ENCODE measurements around the gene SOX2.

The SOX2 gene

DNA sequence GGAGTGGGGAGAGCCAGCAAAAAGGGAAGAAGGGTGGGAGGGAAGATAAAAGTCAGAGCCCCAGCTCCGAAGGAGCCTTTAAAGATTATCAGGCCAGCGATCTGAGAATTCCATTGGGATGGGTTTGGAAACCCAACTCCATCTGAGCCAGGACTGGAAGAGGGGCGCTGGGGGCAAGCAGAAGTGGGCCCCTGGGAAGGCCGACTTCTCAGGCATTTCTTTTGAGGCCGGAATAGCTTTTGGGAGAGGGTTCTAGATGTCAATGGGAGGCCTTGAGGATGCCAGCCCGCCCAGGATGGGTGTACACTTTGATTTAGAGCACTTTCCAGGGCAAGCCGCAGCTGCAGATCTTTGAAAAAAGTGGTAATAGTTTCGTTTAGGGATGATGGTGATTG is 6.6 kb upstream of the SOX2 start:
- DNase-seq = no peak

DNA sequence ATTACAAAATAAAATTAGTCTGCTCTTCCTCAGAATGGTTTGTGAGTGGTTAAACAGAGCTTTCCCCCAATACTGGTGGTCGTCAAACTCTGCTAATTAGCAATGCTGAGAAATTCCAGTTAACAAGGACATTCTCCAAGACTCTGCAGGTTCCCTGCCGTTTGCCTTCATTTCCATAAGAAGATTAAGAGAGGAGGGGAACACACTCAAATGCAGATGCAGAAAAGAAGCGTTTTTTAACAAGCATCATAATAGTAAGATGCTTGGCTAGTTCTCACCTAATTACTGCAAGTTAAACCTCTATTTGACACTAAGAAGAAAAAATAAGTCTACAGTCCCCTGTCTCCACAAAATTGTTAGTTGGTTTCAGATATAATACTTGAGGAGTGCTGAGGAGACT is 3.7 kb upstream of the SOX2 start:
- DNase-seq = no peak

DNA sequence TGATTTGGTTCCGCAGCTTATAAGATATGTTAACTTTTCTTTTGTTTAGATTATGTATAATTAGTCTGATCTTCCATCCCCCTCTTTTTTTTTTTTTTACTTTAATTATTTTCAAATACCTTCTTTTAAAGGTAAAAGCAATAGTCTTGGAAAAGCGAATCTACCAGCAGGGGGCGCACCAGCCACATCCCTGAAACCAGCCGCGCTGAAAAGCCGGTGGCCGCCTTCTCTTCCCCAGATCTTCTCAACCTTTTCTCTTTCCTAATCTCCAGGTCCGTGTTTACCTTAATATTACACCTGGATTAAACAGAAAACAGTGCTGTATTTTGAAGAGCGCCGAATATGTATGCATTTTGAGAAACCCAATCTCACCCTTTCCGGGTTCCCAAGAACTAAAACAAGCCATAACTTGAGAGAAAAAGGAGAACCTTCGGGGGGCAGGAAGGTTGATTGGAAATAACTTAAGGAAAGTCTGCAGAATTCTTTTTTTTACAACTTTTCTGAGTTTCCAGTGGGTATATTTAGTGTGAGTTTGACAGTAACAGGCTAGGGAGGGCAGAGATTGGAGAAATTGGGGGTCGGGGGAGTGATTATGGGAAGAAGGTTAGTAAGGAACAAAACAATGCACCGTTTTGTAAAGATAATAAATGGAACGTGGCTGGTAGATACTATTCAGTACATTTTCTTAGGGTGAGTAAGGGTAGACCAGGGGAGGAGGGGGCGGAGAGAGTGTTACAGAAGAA is 2.0 kb upstream of the SOX2 start:
- DNase-seq = peak; percentile 27 to 55

DNA sequence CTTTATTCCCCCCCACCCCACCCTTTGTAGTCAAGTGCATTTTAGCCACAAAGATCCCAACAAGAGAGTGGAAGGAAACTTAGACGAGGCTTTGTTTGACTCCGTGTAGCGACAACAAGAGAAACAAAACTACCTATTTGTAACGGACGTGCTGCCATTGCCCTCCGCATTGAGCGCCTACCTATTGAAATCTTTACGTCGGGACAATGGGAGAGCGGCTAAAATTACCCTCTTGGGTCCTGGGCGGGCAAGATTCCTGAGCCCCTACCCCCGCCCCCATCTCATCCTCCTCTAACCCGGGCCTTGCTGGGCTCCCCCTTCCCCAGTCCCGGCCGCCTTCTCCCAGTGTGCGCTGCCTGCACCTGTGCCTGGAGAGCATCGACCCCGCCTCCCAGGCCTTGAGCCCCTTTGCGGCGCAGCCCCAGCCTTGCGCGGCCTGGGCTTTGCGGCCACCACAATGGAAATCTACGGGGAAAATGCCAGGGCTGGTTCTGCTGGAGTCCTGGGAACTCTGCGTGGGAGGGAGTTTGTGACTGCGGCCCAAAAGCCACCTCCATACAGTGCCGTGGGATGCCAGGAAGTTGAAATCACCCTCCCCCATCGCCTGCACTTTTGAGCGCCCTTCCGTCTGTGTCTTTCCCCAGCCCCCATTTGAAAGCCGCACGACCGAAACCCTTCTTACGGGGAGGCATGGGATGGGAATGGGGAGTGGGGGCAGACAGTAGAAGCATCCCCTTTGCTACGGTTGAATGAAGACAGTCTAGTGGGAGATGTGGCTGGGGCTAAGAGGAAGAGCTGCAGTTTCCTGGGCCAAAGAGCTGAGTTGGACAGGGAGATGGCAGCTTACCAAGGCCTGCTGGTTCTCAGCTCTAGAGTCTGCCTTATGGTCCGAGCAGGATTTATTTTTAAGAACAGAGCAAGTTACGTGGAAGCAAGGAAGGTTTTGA is 1.1 kb upstream of the SOX2 start:
- no peak for DNase-seq

DNA sequence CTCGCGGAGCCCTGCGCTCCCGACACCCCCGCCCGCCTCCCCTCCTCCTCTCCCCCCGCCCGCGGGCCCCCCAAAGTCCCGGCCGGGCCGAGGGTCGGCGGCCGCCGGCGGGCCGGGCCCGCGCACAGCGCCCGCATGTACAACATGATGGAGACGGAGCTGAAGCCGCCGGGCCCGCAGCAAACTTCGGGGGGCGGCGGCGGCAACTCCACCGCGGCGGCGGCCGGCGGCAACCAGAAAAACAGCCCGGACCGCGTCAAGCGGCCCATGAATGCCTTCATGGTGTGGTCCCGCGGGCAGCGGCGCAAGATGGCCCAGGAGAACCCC is 464 bp downstream of the SOX2 start:
- no peak for DNase-seq

DNA sequence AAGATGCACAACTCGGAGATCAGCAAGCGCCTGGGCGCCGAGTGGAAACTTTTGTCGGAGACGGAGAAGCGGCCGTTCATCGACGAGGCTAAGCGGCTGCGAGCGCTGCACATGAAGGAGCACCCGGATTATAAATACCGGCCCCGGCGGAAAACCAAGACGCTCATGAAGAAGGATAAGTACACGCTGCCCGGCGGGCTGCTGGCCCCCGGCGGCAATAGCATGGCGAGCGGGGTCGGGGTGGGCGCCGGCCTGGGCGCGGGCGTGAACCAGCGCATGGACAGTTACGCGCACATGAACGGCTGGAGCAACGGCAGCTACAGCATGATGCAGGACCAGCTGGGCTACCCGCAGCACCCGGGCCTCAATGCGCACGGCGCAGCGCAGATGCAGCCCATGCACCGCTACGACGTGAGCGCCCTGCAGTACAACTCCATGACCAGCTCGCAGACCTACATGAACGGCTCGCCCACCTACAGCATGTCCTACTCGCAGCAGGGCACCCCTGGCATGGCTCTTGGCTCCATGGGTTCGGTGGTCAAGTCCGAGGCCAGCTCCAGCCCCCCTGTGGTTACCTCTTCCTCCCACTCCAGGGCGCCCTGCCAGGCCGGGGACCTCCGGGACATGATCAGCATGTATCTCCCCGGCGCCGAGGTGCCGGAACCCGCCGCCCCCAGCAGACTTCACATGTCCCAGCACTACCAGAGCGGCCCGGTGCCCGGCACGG is 991 bp downstream of the SOX2 start:
- no peak for DNase-seq

DNA sequence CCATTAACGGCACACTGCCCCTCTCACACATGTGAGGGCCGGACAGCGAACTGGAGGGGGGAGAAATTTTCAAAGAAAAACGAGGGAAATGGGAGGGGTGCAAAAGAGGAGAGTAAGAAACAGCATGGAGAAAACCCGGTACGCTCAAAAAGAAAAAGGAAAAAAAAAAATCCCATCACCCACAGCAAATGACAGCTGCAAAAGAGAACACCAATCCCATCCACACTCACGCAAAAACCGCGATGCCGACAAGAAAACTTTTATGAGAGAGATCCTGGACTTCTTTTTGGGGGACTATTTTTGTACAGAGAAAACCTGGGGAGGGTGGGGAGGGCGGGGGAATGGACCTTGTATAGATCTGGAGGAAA is 1.5 kb downstream of the SOX2 start:
- DNase-seq = no peak

DNA sequence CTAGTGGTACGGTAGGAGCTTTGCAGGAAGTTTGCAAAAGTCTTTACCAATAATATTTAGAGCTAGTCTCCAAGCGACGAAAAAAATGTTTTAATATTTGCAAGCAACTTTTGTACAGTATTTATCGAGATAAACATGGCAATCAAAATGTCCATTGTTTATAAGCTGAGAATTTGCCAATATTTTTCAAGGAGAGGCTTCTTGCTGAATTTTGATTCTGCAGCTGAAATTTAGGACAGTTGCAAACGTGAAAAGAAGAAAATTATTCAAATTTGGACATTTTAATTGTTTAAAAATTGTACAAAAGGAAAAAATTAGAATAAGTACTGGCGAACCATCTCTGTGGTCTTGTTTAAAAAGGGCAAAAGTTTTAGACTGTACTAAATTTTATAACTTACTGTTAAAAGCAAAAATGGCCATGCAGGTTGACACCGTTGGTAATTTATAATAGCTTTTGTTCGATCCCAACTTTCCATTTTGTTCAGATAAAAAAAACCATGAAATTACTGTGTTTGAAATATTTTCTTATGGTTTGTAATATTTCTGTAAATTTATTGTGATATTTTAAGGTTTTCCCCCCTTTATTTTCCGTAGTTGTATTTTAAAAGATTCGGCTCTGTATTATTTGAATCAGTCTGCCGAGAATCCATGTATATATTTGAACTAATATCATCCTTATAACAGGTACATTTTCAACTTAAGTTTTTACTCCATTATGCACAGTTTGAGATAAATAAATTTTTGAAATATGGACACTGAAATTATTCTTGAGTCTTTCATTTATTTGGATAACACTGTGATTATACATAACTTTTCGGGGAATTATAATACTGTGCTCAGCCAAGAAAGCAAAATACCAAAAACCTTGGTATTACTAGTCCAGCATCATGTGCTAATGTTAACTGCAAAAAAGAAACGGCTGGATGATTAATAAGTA is 2.2 kb downstream of the SOX2 start:
- DNase-seq = no peak

DNA sequence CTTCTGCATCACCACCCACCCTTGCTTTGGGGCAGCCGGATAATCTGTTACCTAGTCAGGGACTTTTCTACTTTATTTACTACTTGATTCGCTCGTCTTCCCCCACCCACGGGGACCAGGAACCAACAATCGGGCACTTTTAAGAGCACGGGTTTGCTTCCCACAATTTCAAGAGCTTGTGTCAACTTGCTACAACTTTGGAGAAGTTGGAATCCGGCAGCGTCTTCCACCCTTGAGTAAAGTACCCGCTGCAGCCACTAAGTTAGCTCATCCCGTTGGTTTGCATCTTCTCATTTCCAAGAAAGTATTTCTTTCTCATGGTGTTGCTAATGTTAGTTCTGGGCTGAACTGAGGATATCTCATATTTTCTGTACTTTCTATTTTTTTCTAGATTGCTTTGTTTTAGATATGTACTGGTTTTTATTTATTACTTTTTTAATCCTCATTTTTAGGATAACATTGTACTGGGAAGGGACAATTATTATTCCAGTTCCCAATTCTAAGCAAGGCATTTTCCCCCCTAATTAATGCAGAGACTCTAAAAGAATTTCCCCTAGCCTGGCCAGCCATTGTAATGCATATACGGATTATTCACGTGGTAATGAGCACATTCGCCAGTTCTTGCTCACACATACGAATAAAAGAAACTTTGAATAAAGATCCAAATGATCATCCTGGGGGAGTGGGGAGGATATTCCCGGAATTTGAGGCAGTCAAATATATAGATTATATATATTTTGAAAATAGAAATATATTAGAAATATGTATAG is 4.0 kb downstream of the SOX2 start:
- no peak for DNase-seq

DNA sequence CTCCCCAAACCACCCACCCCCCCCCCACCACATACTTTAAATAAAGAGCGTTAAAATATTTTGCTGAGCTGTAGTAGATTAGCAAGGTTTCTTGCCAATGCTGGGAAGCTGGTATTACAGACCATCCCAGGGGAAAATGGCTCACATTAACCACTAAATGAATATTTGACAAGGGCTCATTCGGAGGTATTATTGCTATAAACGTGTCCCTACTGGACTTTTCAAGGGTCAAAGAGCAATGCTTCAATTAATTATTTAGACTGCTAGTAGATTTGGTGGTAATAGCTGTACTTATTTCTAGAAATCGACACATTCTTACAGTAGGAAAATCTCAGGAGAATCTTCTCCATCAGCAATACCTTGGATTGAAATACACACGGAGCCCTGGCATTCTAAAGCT is 5.2 kb downstream of the SOX2 start:
- no peak for DNase-seq

DNA sequence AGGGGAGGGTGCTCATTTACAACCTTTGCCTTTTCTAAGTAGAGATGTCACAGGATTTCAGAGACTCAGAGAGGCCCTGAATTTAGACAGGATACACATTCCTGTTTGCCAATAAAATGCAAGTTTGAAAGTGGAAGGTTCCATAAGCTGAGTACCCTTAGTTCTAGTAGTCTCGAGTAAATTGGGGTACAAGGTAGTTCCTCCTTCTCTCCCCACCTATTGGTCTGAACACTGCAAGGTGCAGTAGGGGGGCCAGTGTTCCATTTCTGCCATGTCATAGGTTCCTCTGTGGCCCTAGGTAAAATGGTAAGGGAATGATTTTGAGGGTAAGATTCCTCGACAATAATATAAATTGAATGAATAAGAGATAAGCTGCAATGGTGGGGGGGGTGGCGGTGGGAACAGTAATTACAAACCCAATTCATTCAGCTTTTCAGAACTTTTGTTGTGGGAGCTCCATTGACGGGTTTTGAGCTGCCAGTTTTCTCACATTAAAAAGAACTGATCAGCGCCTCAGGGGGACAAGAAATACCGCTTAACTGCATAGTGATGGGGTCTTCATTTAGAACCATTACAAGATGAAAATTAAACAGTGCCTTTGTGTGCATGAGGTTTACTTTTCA is 5.9 kb downstream of the SOX2 start:
- no peak for DNase-seq

DNA sequence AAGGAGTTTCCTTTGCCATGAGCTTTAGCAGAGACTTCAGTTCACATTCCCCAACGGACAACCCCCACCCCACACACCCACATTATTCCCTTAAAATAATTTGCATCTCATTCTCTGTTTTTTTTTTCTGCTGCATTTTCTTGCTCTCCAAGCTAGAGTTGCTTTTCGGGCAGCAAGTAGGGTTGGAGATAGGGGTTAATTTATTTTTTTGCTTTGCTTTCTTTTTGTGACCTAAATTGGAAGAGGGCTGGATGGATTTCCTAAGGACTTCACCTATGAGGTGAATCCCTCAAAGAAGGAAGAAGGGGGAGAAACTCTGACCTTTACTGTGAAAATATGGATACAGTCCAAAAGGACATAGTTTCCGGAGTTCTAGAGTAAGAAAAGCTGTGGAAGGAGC is 6.6 kb downstream of the SOX2 start:
- no peak for DNase-seq

DNA sequence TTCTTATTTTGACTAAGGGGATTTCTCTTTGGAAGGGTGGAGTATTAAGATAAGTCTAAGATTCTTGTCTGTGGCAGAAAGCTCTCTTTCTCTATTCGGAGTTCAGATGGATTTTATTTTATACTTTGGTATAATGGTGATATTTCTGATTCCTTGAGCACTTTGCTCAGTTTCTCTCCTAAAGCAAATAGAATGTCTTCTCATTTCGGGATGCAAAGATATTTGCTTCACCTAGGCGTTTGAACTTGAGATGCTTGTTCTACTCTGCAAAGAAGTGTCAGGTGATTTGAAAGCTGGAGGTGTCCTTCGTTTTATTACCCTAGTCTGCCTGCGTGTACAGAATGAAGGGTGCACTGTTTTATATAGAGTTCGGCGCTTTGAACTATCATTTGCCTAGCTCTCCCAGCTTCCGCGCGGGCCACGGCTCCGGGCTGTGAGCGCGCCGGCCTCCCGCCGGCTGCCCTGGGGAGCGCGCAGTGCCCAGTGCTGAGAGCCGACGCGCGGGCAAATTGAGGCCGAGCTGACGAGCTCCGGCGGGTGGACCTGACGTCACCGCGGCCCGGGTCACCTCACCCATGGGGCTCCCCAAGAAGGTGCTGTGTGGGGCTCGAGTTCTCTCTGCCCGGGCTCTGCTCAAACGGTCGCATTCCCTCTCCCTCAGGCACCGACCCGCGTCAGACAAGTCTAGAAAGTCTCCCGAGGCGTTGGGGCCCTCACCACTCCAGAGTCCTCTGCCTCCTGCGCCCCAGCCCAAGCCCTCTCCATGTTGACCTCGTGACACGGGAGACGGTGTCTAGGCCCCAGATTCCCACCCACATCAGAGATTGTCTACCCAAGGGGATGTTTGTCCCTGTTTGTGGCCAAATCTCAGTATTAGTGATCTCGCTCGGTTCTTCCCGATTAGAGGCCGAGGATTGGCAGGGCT is 7.5 kb downstream of the SOX2 start:
- no peak for DNase-seq

DNA sequence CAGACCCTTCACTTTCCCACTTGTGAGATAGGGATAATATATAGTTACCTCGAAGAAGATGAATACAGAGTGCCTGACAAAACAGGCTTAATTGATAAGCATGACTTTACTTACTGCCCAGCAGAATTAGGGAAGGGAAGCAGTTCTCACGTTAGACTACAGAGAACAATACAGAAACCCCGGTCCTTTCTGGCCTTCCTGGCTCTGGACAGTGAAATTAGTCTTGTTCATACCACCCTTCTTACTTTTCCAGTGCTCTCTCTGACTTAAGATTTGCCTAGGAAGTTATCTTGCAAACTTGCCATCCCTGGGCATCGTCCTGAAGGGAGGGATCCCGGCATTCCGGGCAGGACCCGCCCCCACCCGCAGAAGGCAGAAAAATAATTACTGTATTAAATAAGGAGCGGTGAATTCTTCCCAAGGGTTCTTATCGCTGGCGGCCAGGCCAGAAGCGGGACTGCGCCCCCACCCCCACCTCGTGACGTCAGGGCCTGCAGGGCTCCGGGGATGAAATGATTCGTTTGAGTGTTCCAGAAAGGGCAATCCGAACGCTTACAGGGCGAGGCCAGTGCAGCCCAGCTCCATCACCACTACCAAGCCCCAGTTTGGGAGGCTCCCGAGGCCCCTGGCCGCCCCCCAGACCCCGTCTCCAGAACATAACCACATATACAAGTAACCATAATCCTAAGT is 8.4 kb downstream of the SOX2 start:
- DNase-seq = no peak

DNA sequence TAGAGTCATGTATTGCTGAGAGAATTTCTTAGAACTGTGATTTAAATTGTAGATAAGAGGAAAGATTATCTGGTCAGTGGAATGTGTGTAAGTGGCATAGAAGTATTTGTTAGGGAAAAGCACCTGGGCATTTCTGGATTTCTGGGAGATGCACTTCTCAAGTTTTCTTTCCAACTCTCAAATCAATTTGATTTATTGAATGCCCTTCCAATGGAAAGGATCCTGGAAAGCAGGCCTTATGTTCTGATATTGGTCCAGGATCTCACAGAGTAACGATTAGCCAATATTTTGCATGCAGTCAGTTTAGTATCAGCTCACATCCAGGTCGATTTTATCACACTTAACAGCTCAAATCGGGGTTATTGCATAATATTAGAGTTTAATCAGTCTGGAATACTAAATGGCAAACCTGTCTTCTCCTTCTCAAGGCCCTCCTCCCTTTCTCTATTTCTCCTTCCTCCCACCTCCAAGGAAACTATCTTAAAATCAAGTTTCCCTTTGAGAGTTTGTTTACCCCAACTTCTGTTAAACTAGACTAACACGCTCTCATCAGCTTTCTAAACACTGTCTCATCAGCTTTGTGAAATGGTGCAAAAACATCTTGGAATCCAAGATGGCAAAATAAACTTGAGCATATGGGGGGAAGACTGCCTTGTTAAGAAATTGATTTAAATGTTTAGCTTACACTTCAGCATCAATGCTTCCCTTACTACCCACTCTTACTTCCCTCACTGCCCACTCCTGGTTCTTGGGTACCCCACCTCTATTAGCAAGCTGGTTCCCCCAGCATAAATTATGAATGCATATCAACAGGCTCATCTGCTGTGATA is 9.5 kb downstream of the SOX2 start:
- DNase-seq = no peak

DNA sequence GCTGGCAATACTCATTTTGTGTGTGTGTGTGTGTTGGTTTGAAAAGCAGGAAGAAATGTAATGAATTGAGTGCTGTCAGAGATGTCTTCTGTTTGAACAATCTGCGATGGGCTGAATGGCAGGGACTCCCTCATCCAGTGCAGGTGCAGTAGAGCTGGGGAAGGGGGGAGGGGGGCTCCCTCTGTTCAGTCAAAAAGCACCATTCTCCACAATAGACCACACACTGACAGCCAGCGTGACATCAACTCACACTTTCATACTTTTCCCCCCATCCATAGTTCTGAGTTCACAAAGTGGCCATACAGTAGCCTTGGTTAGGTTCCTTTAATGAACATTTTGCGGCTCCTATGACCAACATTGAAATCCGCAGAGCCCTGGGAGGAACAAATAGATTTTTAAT is 10.4 kb downstream of the SOX2 start:
- DNase-seq = no peak

DNA sequence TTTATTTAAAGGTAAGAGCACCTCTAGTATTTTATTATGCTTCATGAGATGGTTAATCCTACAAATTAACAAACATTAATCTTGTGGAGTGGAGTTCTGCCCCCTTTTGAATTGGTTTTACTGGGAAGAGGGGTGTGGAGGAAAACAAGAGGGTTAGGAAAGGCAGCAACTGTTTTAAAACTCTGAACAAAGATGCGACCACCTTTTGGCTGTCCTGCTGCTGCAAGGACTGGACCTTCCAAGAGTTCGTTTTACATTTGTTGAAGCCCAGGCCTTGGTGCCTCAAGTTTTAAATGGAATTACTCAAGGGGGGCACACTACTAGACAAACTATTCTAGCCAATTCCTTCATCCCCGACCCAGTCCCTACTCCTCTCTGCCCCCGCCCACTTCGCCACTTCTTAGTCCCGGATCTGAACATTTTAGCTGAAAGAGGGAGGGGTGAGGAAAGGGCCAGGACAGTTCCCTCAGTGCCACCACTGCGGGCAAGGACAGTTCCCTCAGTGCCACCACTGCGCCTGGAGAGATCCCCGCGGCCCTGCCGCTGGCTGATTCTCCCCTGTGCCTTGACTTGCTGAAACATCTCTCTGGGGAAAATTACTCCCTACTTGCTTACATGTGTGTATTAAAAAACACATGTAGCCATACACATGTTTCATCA is 11.2 kb downstream of the SOX2 start:
- DNase-seq = no peak

DNA sequence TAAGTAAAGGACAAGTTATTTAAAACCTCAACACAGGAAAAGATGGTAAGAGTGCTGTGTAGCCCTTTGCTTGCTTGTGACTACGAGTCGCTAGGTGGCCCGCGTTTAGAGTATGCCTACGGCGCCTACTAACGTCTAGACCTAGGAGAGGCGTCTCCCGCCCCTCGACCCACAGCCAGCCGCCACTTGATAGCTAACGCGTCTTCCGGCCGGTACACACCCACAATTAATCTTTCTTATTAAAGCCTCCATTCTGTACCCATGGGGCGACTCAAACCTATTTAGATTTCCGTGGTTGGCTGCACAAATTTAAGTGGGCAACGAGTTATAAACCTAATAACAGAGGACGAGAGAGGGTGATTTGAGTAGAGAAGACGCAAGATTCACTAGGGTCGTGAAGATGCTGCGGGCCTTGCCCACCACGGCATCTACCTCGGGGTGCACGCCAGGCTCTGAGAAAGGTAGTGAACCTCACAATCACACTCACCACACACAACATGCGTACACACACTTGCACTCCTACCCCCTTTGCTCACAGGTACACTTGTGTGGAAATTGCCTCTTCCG is 12.0 kb downstream of the SOX2 start:
- no peak for DNase-seq
